HUES6 (cell line): ENCODE measurements around the gene VPS26B.
A peak's percentile ranks its signal among the peaks of the same experiment; 100 is the strongest.

Source experiments
- H3K27ac ChIP-seq: 2 replicates; pipeline ENCODE4 v1.7.0; 2013; ENCODE audit warnings: low read depth, mild to moderate bottlenecking, low read length, inconsistent platforms
- H3K27me3 ChIP-seq: 2 replicates; pipeline ENCODE4 v1.6.1; 2013; ENCODE audit warnings: low read length; ENCODE audit not compliant: control insufficient read depth, insufficient read depth
- H3K36me3 ChIP-seq: 2 replicates; pipeline ENCODE4 v1.6.1; 2013; ENCODE audit warnings: low read length; ENCODE audit not compliant: control insufficient read depth, insufficient read depth
- H3K4me1 ChIP-seq: 2 replicates; pipeline ENCODE4 v1.6.1; 2013; ENCODE audit warnings: low read length; ENCODE audit not compliant: control insufficient read depth, insufficient read depth
- H3K4me3 ChIP-seq: 2 replicates; pipeline ENCODE4 v1.5.1; 2013; ENCODE audit warnings: low read depth, low read length
- H3K9ac ChIP-seq: one replicate; pipeline ENCODE4 v1.6.1; 2013; ENCODE audit warnings: mild to moderate bottlenecking, low read length
- H3K9me3 ChIP-seq: 2 replicates; pipeline ENCODE4 v1.6.1; 2013; ENCODE audit warnings: low read depth, low read length; ENCODE audit not compliant: control insufficient read depth, insufficient read depth

The VPS26B gene

GRCh38 chr11:134260503-134260902 lies 36.0 kb downstream of the VPS26B start:
- 0 out of 2 replicates have a peak, but pooled peaks cover 2% of the 10 kb centered on the region for H3K4me1 ChIP-seq
- H3K9me3 ChIP-seq, result no peaks in the 10 kb centered on the region
- H3K27me3 ChIP-seq, result no peaks in the 10 kb centered on the region
- peaks cover 70% of the 10 kb centered on the region for H3K36me3 ChIP-seq
- no peak overlapping the region for H3K9ac ChIP-seq
- H3K27ac ChIP-seq, result no peak overlapping the region
- no peak overlapping the region for H3K4me3 ChIP-seq

- H3K36me3 ChIP-seq, result peaks cover 70% of the 10 kb centered on the region
- H3K9me3 ChIP-seq, result no peaks in the 10 kb centered on the region
- H3K4me1 ChIP-seq, result 0 out of 2 replicates have a peak, but pooled peaks cover 2% of the 10 kb centered on the region
- H3K27ac ChIP-seq, result no peak overlapping the region
- H3K27me3 ChIP-seq, result no peaks in the 10 kb centered on the region
- H3K4me3 ChIP-seq, result no peak overlapping the region
- H3K9ac ChIP-seq, result no peak overlapping the region
Measured at GRCh38 chr11:134260983-134261382, 36.5 kb downstream of the VPS26B start.

- Histone ChIP-seq H3K4me1 (peaks cover 11% of the 10 kb centered on the region), H3K36me3 (peaks cover 63% of the 10 kb centered on the region), H3K4me3 (no peak overlapping the region), H3K9me3 (no peaks in the 10 kb centered on the region), H3K27ac (no peak overlapping the region), H3K9ac (no peak overlapping the region), H3K27me3 (no peaks in the 10 kb centered on the region)
Measured at GRCh38 chr11:134261626-134262488, 37.4 kb downstream of the VPS26B start.

GRCh38 chr11:134264966-134265764 lies 40.7 kb downstream of the VPS26B start:
- H3K4me1 ChIP-seq, result peaks cover 26% of the 10 kb centered on the region
- H3K9me3 ChIP-seq, result no peaks in the 10 kb centered on the region
- H3K27ac ChIP-seq, result no peak overlapping the region
- H3K4me3 ChIP-seq, result no peak overlapping the region
- peaks cover 36% of the 10 kb centered on the region for H3K36me3 ChIP-seq
- H3K9ac ChIP-seq, result no peak overlapping the region
- H3K27me3 ChIP-seq, result no peaks in the 10 kb centered on the region

- H3K9me3 ChIP-seq, result no peaks in the 10 kb centered on the region
- peaks cover 37% of the 10 kb centered on the region for H3K4me1 ChIP-seq
- no peaks in the 10 kb centered on the region for H3K27me3 ChIP-seq
- H3K36me3 ChIP-seq, result peaks cover 25% of the 10 kb centered on the region
- H3K9ac ChIP-seq, result no peak overlapping the region
- H3K27ac ChIP-seq, result no peak overlapping the region
- H3K4me3 ChIP-seq, result no peak overlapping the region
Measured at GRCh38 chr11:134266440-134266839, 42.0 kb downstream of the VPS26B start.

GRCh38 chr11:134266841-134267251 lies 42.4 kb downstream of the VPS26B start:
- no peaks in the 10 kb centered on the region for H3K27me3 ChIP-seq
- no peaks in the 10 kb centered on the region for H3K9me3 ChIP-seq
- no peak overlapping the region for H3K27ac ChIP-seq
- H3K9ac ChIP-seq, result no peak overlapping the region
- H3K36me3 ChIP-seq, result peaks cover 21% of the 10 kb centered on the region
- peaks cover 41% of the 10 kb centered on the region for H3K4me1 ChIP-seq
- no peak overlapping the region for H3K4me3 ChIP-seq

GRCh38 chr11:134267461-134267860 lies 43.0 kb downstream of the VPS26B start:
- Histone ChIP-seq H3K4me3 (no peak overlapping the region), H3K27me3 (no peaks in the 10 kb centered on the region), H3K36me3 (peaks cover 14% of the 10 kb centered on the region), H3K27ac (no peak overlapping the region), H3K9ac (no peak overlapping the region), H3K9me3 (no peaks in the 10 kb centered on the region), H3K4me1 (peaks cover 46% of the 10 kb centered on the region)

- Histone ChIP-seq H3K4me3 (no peak overlapping the region), H3K9me3 (no peaks in the 10 kb centered on the region), H3K9ac (no peak overlapping the region), H3K4me1 (peaks cover 51% of the 10 kb centered on the region), H3K27ac (no peak overlapping the region), H3K36me3 (peaks cover 9% of the 10 kb centered on the region), H3K27me3 (no peaks in the 10 kb centered on the region)
Measured at GRCh38 chr11:134267966-134268365, 43.5 kb downstream of the VPS26B start.

- Histone ChIP-seq H3K27ac (no peak overlapping the region), H3K9me3 (no peaks in the 10 kb centered on the region), H3K27me3 (peaks cover 10% of the 10 kb centered on the region), H3K36me3 (no peaks in the 10 kb centered on the region), H3K9ac (no peak overlapping the region), H3K4me1 (peaks cover 69% of the 10 kb centered on the region), H3K4me3 (no peak overlapping the region)
Measured at GRCh38 chr11:134270250-134270714, 45.8 kb downstream of the VPS26B start.

GRCh38 chr11:134271978-134272377 lies 47.5 kb downstream of the VPS26B start:
- Histone ChIP-seq H3K9ac (no peak overlapping the region), H3K4me3 (no peak overlapping the region), H3K27ac (0 out of 2 replicates have a peak overlapping the region, but pooled peaks have one; percentile 5), H3K27me3 (peaks cover 21% of the 10 kb centered on the region), H3K36me3 (no peaks in the 10 kb centered on the region), H3K4me1 (peaks cover 59% of the 10 kb centered on the region), H3K9me3 (no peaks in the 10 kb centered on the region)
